ENCODE data around the gene GIT1. TPM values are rescaled to one million over a fixed set of nuclear protein-coding genes. Genes with fewer than 3 reads are reported as not detected.

The GIT1 gene
- polyA plus RNA-seq, 2 donors = 22.6 to 30.2 TPM

DNA sequence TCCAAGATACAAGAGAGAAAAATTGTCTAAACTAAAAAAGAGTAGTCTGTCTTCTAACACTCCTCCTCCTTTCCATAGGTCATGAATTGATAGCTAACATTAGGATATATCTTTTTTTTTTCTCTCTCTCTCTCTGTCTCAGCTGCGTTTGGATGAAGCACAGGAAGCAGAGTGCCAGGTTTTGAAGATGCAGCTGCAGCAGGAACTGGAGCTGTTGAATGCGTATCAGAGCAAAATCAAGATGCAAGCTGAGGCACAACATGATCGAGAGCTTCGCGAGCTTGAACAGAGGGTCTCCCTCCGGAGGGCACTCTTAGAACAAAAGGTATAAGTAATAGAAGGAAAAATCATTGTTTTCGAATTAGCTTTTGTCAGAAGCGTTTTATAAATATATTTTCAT is 55.5 kb downstream of the GIT1 start:
- WGBS, 2 donors = 89 to 92% methylated on average over 8 of the region's 8 CpGs
- no peak overlapping the region for H3K27ac ChIP-seq (ENCODE audit: low read depth in 2 of 2, low read length in 1 of 2)

GRCh38 chr17:29526322-29526721 is 63.1 kb downstream of the GIT1 start:
- Histone ChIP-seq H3K27me3 (ENCODE audit: control insufficient read depth in 1 of 2, insufficient read depth in 2 of 2, low read length in 2 of 2) (no peaks in the 10 kb centered on the region), H3K36me3 (ENCODE audit: control insufficient read depth in 2 of 2, insufficient read depth in 2 of 2, low read length in 1 of 2) (peaks cover 3% of the 10 kb centered on the region in 2 donors), H3K4me3 (ENCODE audit: low read depth in 1 of 2, low read length in 2 of 2) (no peak overlapping the region), H3K4me1 (ENCODE audit: control insufficient read depth in 2 of 2, insufficient read depth in 2 of 2, low read length in 1 of 2) (no peaks in the 10 kb centered on the region), H3K9me3 (ENCODE audit: control insufficient read depth in 2 of 2, insufficient read depth in 1 of 2, low read depth in 1 of 2, low read length in 1 of 2) (no peaks in the 10 kb centered on the region), H3K27ac (ENCODE audit: low read depth in 2 of 2, low read length in 1 of 2) (no peak overlapping the region)
- WGBS, 2 donors = 89 to 91% methylated on average over 3 of the region's 3 CpGs

More for the DNA sequence above, 55.5 kb downstream of the GIT1 start:
- H3K27me3 ChIP-seq (ENCODE audit: control insufficient read depth in 1 of 2, insufficient read depth in 2 of 2, low read length in 2 of 2) = no peaks in the 10 kb centered on the region
- H3K36me3 ChIP-seq (ENCODE audit: control insufficient read depth in 2 of 2, insufficient read depth in 2 of 2, low read length in 1 of 2) = no peaks in the 10 kb centered on the region
- no peak overlapping the region for H3K4me3 ChIP-seq (ENCODE audit: low read depth in 1 of 2, low read length in 2 of 2)
- H3K9me3 ChIP-seq (ENCODE audit: control insufficient read depth in 2 of 2, insufficient read depth in 1 of 2, low read depth in 1 of 2, low read length in 1 of 2) = no peaks in the 10 kb centered on the region
- no peaks in the 10 kb centered on the region for H3K4me1 ChIP-seq (ENCODE audit: control insufficient read depth in 2 of 2, insufficient read depth in 2 of 2, low read length in 1 of 2)

DNA sequence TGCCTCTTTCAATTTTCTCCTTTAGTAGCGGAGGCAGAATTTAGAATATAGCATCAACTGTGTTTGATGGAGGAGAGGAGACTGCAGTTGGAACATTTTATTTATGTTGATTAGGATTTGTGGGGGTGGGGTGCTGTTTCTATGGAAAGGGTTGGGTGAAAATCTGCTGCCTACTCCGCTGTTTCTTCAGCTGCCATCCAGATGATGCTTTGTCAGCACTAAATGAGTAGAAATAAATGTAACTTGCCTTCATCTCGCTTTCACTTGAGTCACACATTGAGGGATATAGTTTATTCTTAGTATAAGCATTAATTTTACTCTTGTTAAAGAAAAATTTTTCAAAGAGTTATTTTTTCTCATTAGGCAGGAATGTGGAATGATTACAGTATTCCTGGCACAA is 64.8 kb downstream of the GIT1 start:
- peaks cover 3% of the 10 kb centered on the region in 2 donors for H3K36me3 ChIP-seq (ENCODE audit: control insufficient read depth in 2 of 2, insufficient read depth in 2 of 2, low read length in 1 of 2)

More for the DNA sequence above, 64.8 kb downstream of the GIT1 start:
- 91 to 96% methylated on average over 3 of the region's 3 CpGs for WGBS, 2 donors
- Histone ChIP-seq H3K9me3 (ENCODE audit: control insufficient read depth in 2 of 2, insufficient read depth in 1 of 2, low read depth in 1 of 2, low read length in 1 of 2) (no peaks in the 10 kb centered on the region), H3K4me3 (ENCODE audit: low read depth in 1 of 2, low read length in 2 of 2) (no peak overlapping the region), H3K27me3 (ENCODE audit: control insufficient read depth in 1 of 2, insufficient read depth in 2 of 2, low read length in 2 of 2) (no peaks in the 10 kb centered on the region), H3K4me1 (ENCODE audit: control insufficient read depth in 2 of 2, insufficient read depth in 2 of 2, low read length in 1 of 2) (no peaks in the 10 kb centered on the region), H3K27ac (ENCODE audit: low read depth in 2 of 2, low read length in 1 of 2) (no peak overlapping the region)

Other genes with a start within 250 kb of the GIT1 start
- gene TAOK1, start 199.3 kb downstream of the GIT1 start, polyA plus RNA-seq = 1 to 10 TPM; 5.4 to 7.9 TPM
- 1 to 10 TPM; 2.6 to 3.0 TPM for gene ABHD15, start 22.6 kb downstream of the GIT1 start, polyA plus RNA-seq
- gene TP53I13, start 20.9 kb downstream of the GIT1 start, polyA plus RNA-seq = 10 to 100 TPM; 30.1 to 43.7 TPM
- gene ANKRD13B, start 3.5 kb upstream of the GIT1 start, polyA plus RNA-seq = 1 to 10 TPM; 3.5 to 6.5 TPM
- gene CORO6, start 33.3 kb upstream of the GIT1 start, polyA plus RNA-seq = 10 to 100 TPM; 12.6 to 22.5 TPM